HCT116 (cell line): ENCODE results near the gene FGFBP1. TPM values are rescaled to one million over a fixed set of nuclear protein-coding genes. Genes with fewer than 3 reads are reported as not detected.

Experiments
- ATAC-seq: fragments of 200-7000 bp; cut with Tn5 transposase; 2 replicates; pipeline ENCODE4 v1.9.1; 2020; ENCODE audit warnings: mild to moderate bottlenecking, moderate library complexity
- BruUV-seq: library from RNA; stranded (reverse); fragments of 400-500 nt; replicated peaks from 2 replicates; lab custom pipeline; 2021; lab: Mats Ljungman, UMichigan
- CTCF ChIA-PET: fragments of 300-600 bp; sonication (Branson Sonifier 250); formaldehyde crosslinking; loops from one replicate; lab custom pipeline; 2021; ENCODE audit warnings: antibody characterized with exemption; lab: Charles Lee
- POLR2A ChIA-PET: fragments of 300-600, 350-600 bp; sonication (Branson Sonifier 250); formaldehyde crosslinking; loops from one replicate; lab custom pipeline; 2021; ENCODE audit warnings: antibody characterized with exemption; lab: Charles Lee
- RAD21 ChIA-PET, 2 experiments: fragments of 300-600 bp; sonication (Branson Sonifier 250); formaldehyde crosslinking; loops; one replicate each; lab custom pipeline; 2023; ENCODE audit warnings: low total read pairs in 2 of 2; ENCODE audit not compliant: uncharacterized antibody in 2 of 2, unreplicated experiment in 2 of 2, low non-redundant PET in 1 of 2; lab: Charles Lee
- DNase-seq: peaks from one replicate; pipeline ENCODE4 v3.0.0-alpha.2; 2010; ENCODE audit warnings: low read depth, low spot score
- H2AFZ ChIP-seq: fragments of 200-600 bp; shearing (Covaris generic), sonication (generic); 2 replicates; pipeline ENCODE4 v1.6.1; 2017; ENCODE audit warnings: low read depth, mixed run types, mixed read lengths, antibody characterized with exemption, low read length; ENCODE audit not compliant: poor library complexity, severe bottlenecking
- H3K27ac ChIP-seq: 2 replicates; pipeline ENCODE4 v1.5.1; 2012; ENCODE audit warnings: low read depth, low read length
- H3K27me3 ChIP-seq: fragments of 200-600 bp; sonication (generic); 2 replicates; pipeline ENCODE4 v1.6.1; 2016; ENCODE audit warnings: mixed run types, low read length, mixed read lengths; ENCODE audit not compliant: insufficient read depth
- H3K36me3 ChIP-seq, 2 experiments: fragments of 200-500 bp in 1 of 2; fragments of 200-600 bp in 1 of 2; sonication (Bioruptor generic) in 1 of 2; sonication (generic) in 1 of 2; 2 replicates each; pipeline versions ENCODE4 v1.5.1 to v1.6.1; 2014 to 2016; ENCODE audit warnings: low read length in 2 of 2, inconsistent platforms in 1 of 2, mixed read lengths in 1 of 2, mixed run types in 1 of 2; ENCODE audit not compliant: insufficient read depth in 2 of 2, control insufficient read depth in 1 of 2
- H3K4me1 ChIP-seq, 2 experiments: fragments of 200-600 bp in 1 of 2; sonication (generic) in 1 of 2; 2 replicates each; pipeline versions ENCODE4 v1.5.1 to v1.6.1; 2012 to 2017; ENCODE audit warnings: low read length in 2 of 2, inconsistent platforms in 1 of 2, mild to moderate bottlenecking in 1 of 2, mixed read lengths in 1 of 2, mixed run types in 1 of 2, moderate library complexity in 1 of 2; ENCODE audit not compliant: insufficient read depth in 2 of 2, control insufficient read depth in 1 of 2
- H3K4me2 ChIP-seq: fragments of 200-600 bp; sonication (generic); 2 replicates; pipeline ENCODE4 v1.6.1; 2017; ENCODE audit warnings: mixed run types, low read length, mixed read lengths
- H3K4me3 ChIP-seq, 2 experiments: fragments of 200-600 bp in 1 of 2; sonication (generic) in 1 of 2; replicated peaks in 1 of 2; 2 replicates each; pipeline ENCODE4 v1.5.1; 2011 to 2016; ENCODE audit warnings: low read length in 2 of 2, control low read depth in 1 of 2, low read depth in 1 of 2, mild to moderate bottlenecking in 1 of 2, mixed read lengths in 1 of 2, mixed run types in 1 of 2
- H3K79me2 ChIP-seq: fragments of 200-600 bp; sonication (generic); 2 replicates; pipeline ENCODE4 v1.6.1; 2017; ENCODE audit warnings: mild to moderate bottlenecking, mixed run types, low read length, moderate library complexity, mixed read lengths; ENCODE audit not compliant: insufficient read depth
- H3K9ac ChIP-seq: fragments of 200-600 bp; sonication (generic); 2 replicates; pipeline ENCODE4 v1.6.1; 2016; ENCODE audit warnings: low read length, mixed read lengths
- H3K9me2 ChIP-seq: fragments of 200-600 bp; sonication (generic), shearing (Covaris generic); 2 replicates; pipeline ENCODE4 v1.6.1; 2017; ENCODE audit warnings: mixed run types, mild to moderate bottlenecking, moderate library complexity; ENCODE audit not compliant: insufficient read depth
- H3K9me3 ChIP-seq, 2 experiments: fragments of 200-500 bp in 1 of 2; fragments of 200-600 bp in 1 of 2; sonication (Bioruptor generic) in 1 of 2; sonication (generic) in 1 of 2; 2 replicates each; pipeline ENCODE4 v1.6.1; 2014 to 2017; ENCODE audit warnings: low read length in 2 of 2, mixed read lengths in 2 of 2, inconsistent platforms in 1 of 2, low read depth in 1 of 2, mild to moderate bottlenecking in 1 of 2, mixed run types in 1 of 2, moderate library complexity in 1 of 2; ENCODE audit not compliant: control insufficient read depth in 1 of 2, insufficient read depth in 1 of 2
- H4K20me1 ChIP-seq: fragments of 200-600 bp; sonication (generic), shearing (Covaris generic); 2 replicates; pipeline ENCODE4 v1.6.1; 2017; ENCODE audit warnings: mixed run types, mild to moderate bottlenecking, moderate library complexity; ENCODE audit not compliant: insufficient read depth
- ATF3 ChIP-seq: IDR thresholded peaks from 2 replicates; pipeline ENCODE4 v1.6.1; 2012
- CBX3 ChIP-seq: IDR thresholded peaks from 2 replicates; pipeline ENCODE4 v1.6.1; 2012; ENCODE audit warnings: low read depth
- EGR1 ChIP-seq: IDR thresholded peaks from 2 replicates; pipeline ENCODE4 v1.6.1; 2012; ENCODE audit warnings: low read depth
- ELF1 ChIP-seq: IDR thresholded peaks from 2 replicates; pipeline ENCODE4 v1.6.1; 2012; ENCODE audit warnings: low read depth, borderline replicate concordance
- EZH2 ChIP-seq: fragments of 200-600 bp; sonication (generic); IDR thresholded peaks from 2 replicates; pipeline ENCODE4 v1.6.1; 2017; ENCODE audit warnings: antibody characterized with exemption, mixed run types
- EZH2phosphoT487 ChIP-seq: fragments of 200-600 bp; IDR thresholded peaks from 2 replicates; pipeline ENCODE4 v1.6.1; 2018; ENCODE audit warnings: antibody characterized with exemption, borderline replicate concordance
- FOSL1 ChIP-seq: IDR thresholded peaks from 2 replicates; pipeline ENCODE4 v1.6.1; 2012; ENCODE audit warnings: low read depth
- JUND ChIP-seq: IDR thresholded peaks from 2 replicates; pipeline ENCODE4 v1.6.1; 2012
- MAX ChIP-seq: IDR thresholded peaks from 2 replicates; pipeline ENCODE4 v1.6.1; 2012
- POLR2A ChIP-seq: IDR thresholded peaks from 2 replicates; pipeline ENCODE4 v1.7.0; 2011; ENCODE audit warnings: borderline replicate concordance; ENCODE audit not compliant: insufficient read depth, insufficient read length; ENCODE audit errors: extremely low read depth
- POLR2AphosphoS5 ChIP-seq: IDR thresholded peaks from 2 replicates; pipeline ENCODE4 v1.6.1; 2011; ENCODE audit warnings: mild to moderate bottlenecking, low read depth, low read length, moderate library complexity
- RAD21 ChIP-seq: IDR thresholded peaks from 2 replicates; pipeline ENCODE4 v1.6.1; 2012; ENCODE audit warnings: low read depth, mild to moderate bottlenecking
- SP1 ChIP-seq: IDR thresholded peaks from 2 replicates; pipeline ENCODE4 v1.6.1; 2012; ENCODE audit warnings: low read depth
- SRF ChIP-seq: IDR thresholded peaks from 2 replicates; pipeline ENCODE4 v1.6.1; 2012; ENCODE audit warnings: low read depth
- YY1 ChIP-seq: IDR thresholded peaks from 2 replicates; pipeline ENCODE4 v1.6.1; 2011; ENCODE audit warnings: low read length, low read depth, moderate library complexity, mild to moderate bottlenecking; ENCODE audit not compliant: insufficient replicate concordance; ENCODE audit errors: extremely low read depth
- ZFX ChIP-seq: fragments of 450-650 bp; IDR thresholded peaks from 2 replicates; pipeline ENCODE4 v1.6.1; 2017
- ZNF274 ChIP-seq: fragments of 200-500 bp; sonication (Bioruptor generic); IDR thresholded peaks from 2 replicates; pipeline ENCODE4 v1.6.1; 2014; ENCODE audit warnings: mild to moderate bottlenecking, low read depth, low read length, inconsistent platforms
- intact Hi-C: fragments of 100-400 bp; cut with micrococcal nuclease; formaldehyde crosslinking; loops from 2 replicates; pipeline ENCODE4 v1.10.0; 2022
- total RNA-seq: library from RNA; stranded (reverse); gene quantifications from one replicate; pipeline ENCODE4 v1.2.1, GENCODE V29; 2021; ENCODE audit not compliant: unreplicated experiment

The FGFBP1 gene
- total RNA-seq, 1 experiment from 2014 or later = 8.7 TPM

GRCh38 chr4:15893962-15894361, 44.6 kb downstream of the FGFBP1 start (continued):
- TF ChIP-seq MAX (peak; percentile 90), EGR1 (no peak), JUND (peak; percentile 81)

GRCh38 chr4:15891312-15891711, 47.2 kb downstream of the FGFBP1 start:
- Histone ChIP-seq H3K9ac (no peak overlapping the region), H3K4me3 (no peak overlapping the region), H3K9me2 (no peaks in the 10 kb centered on the region), H4K20me1 (no peaks in the 10 kb centered on the region), H3K9me3 (no peaks in the 10 kb centered on the region), H3K36me3 (no peaks in the 10 kb centered on the region), H3K79me2 (no peaks in the 10 kb centered on the region), H3K27me3 (no peaks in the 10 kb centered on the region), H3K4me1 (peaks cover 15 to 30% of the 10 kb centered on the region in 2 experiments), H3K27ac (no peak overlapping the region), H2AFZ (peak overlapping the region; percentile 47), H3K4me2 (no peak overlapping the region)
- DNase-seq (no peak), ATAC-seq (no peak)
- ChIA-PET RAD21 (no interaction called here), POLR2A (no interaction called here), CTCF (no interaction called here)
- no TSS peak for BruUV-seq
- intact Hi-C loops = loop anchor here (5.0 to 10.0 kb wide), 2 partner anchors 46 to 197 kb away; partner anchors contain the start of gene FGFBP1
- no peak for TF ChIP-seq EZH2phosphoT487
- no peak for TF ChIP-seq POLR2A
- TF ChIP-seq JUND = no peak
- TF ChIP-seq ZNF274 = no peak
- TF ChIP-seq SRF = no peak
- no peak for TF ChIP-seq EZH2
- TF ChIP-seq EGR1 = no peak
- TF ChIP-seq SP1 = no peak
- TF ChIP-seq RAD21 = no peak
- TF ChIP-seq ATF3 = no peak
- no peak for TF ChIP-seq ZFX
- no peak for TF ChIP-seq ELF1
- TF ChIP-seq MAX = no peak
- no peak for TF ChIP-seq YY1
- TF ChIP-seq FOSL1 = no peak
- no peak for TF ChIP-seq POLR2AphosphoS5
- TF ChIP-seq CBX3 = no peak
